IPS DF 6.9 (cell line): ENCODE data around the gene AMPD3.
A peak's percentile ranks its signal among the peaks of the same experiment; 100 is the strongest.

Experiments used
- DNase-seq: peaks from one replicate; pipeline ENCODE4 v3.0.0-alpha.2; 2013; ENCODE audit warnings: low read depth, low spot score
- H3K27ac ChIP-seq: one replicate; pipeline ENCODE4 v1.5.1; 2013; ENCODE audit warnings: low read length, control low read depth
- H3K27me3 ChIP-seq: 2 replicates; pipeline ENCODE4 v1.6.1; 2013; ENCODE audit warnings: mild to moderate bottlenecking, low read length; ENCODE audit not compliant: control insufficient read depth, insufficient read depth
- H3K36me3 ChIP-seq: 2 replicates; pipeline ENCODE4 v1.6.1; 2013; ENCODE audit warnings: low read length; ENCODE audit not compliant: control insufficient read depth, insufficient read depth
- H3K4me1 ChIP-seq: 2 replicates; pipeline ENCODE4 v1.6.1; 2013; ENCODE audit warnings: low read length; ENCODE audit not compliant: control insufficient read depth, insufficient read depth
- H3K4me3 ChIP-seq: 2 replicates; pipeline ENCODE4 v1.5.1; 2013; ENCODE audit warnings: mild to moderate bottlenecking, low read length
- H3K9me3 ChIP-seq: 2 replicates; pipeline ENCODE4 v1.6.1; 2013; ENCODE audit warnings: low read length, inconsistent platforms; ENCODE audit not compliant: control insufficient read depth, insufficient read depth
- WGBS: extraction: QIAGEN DNeasy Blood & Tissue Kit; methylation state at CpG from one replicate; pipeline ENCODE4 v1.1.7; 2013; ENCODE audit warnings: mixed read lengths, missing lambda C conversion rate; ENCODE audit not compliant: insufficient read length, insufficient coverage; 5-methylcytosine and 5-hydroxymethylcytosine counted together

AMPD3 gene

GRCh38 chr11:10503777-10504480, 48.9 kb downstream of the AMPD3 start:
- Histone ChIP-seq H3K27ac (no peak overlapping the region), H3K4me1 (0 out of 2 replicates have a peak, but pooled peaks cover 2% of the 10 kb centered on the region), H3K36me3 (0 out of 2 replicates have a peak, but pooled peaks cover 5% of the 10 kb centered on the region), H3K9me3 (no peaks in the 10 kb centered on the region), H3K4me3 (no peak overlapping the region), H3K27me3 (no peaks in the 10 kb centered on the region)
- DNase-seq: no peak
- no CpG with 5 or more reads among the region's 5 CpGs for WGBS

GRCh38 chr11:10504490-10504889, 49.4 kb downstream of the AMPD3 start:
- Histone ChIP-seq H3K4me1 (0 out of 2 replicates have a peak, but pooled peaks cover 2% of the 10 kb centered on the region), H3K27ac (no peak overlapping the region), H3K36me3 (0 out of 2 replicates have a peak, but pooled peaks cover 5% of the 10 kb centered on the region), H3K27me3 (no peaks in the 10 kb centered on the region), H3K4me3 (no peak overlapping the region), H3K9me3 (no peaks in the 10 kb centered on the region)
- WGBS: no CpG with 5 or more reads among the region's 11 CpGs
- no peak for DNase-seq

- WGBS: no CpG with 5 or more reads among the region's 6 CpGs
- Histone ChIP-seq H3K36me3 (no peaks in the 10 kb centered on the region), H3K27me3 (no peaks in the 10 kb centered on the region), H3K27ac (no peak overlapping the region), H3K4me1 (0 out of 2 replicates have a peak, but pooled peaks cover 2% of the 10 kb centered on the region), H3K9me3 (no peaks in the 10 kb centered on the region), H3K4me3 (no peak overlapping the region)
- no peak for DNase-seq
Measured at GRCh38 chr11:10505278-10506007, 50.4 kb downstream of the AMPD3 start.

- Histone ChIP-seq H3K27ac (no peak overlapping the region), H3K27me3 (no peaks in the 10 kb centered on the region), H3K9me3 (no peaks in the 10 kb centered on the region), H3K36me3 (no peaks in the 10 kb centered on the region), H3K4me3 (no peak overlapping the region), H3K4me1 (no peaks in the 10 kb centered on the region)
- no peak for DNase-seq
Measured at GRCh38 chr11:10506008-10506370, 50.9 kb downstream of the AMPD3 start.

GRCh38 chr11:10511181-10511621, 56.1 kb downstream of the AMPD3 start:
- no peaks in the 10 kb centered on the region for H3K36me3 ChIP-seq
- no peaks in the 10 kb centered on the region for H3K9me3 ChIP-seq
- no peak overlapping the region for H3K27ac ChIP-seq
- H3K4me1 ChIP-seq: no peaks in the 10 kb centered on the region
- no peaks in the 10 kb centered on the region for H3K27me3 ChIP-seq
- WGBS: no CpG with 5 or more reads among the region's 10 CpGs
- no peak overlapping the region for H3K4me3 ChIP-seq
- DNase-seq: peak; percentile 31

- Histone ChIP-seq H3K4me3 (no peak overlapping the region), H3K27ac (no peak overlapping the region), H3K36me3 (no peaks in the 10 kb centered on the region), H3K9me3 (no peaks in the 10 kb centered on the region), H3K27me3 (no peaks in the 10 kb centered on the region), H3K4me1 (no peaks in the 10 kb centered on the region; the same call in 1 of the 2 replicates)
- no CpG with 5 or more reads among the region's 2 CpGs for WGBS
- DNase-seq: no peak
Measured at GRCh38 chr11:10514202-10514601, 59.1 kb downstream of the AMPD3 start.

- H3K27ac ChIP-seq: no peak overlapping the region
- no peaks in the 10 kb centered on the region; the same call in 1 of the 2 replicates for H3K4me1 ChIP-seq
- no peaks in the 10 kb centered on the region for H3K36me3 ChIP-seq
- H3K4me3 ChIP-seq: no peak overlapping the region
- H3K9me3 ChIP-seq: no peaks in the 10 kb centered on the region
- DNase-seq: no peak
- no peaks in the 10 kb centered on the region for H3K27me3 ChIP-seq
- WGBS: no CpG with 5 or more reads among the region's 2 CpGs
Measured at GRCh38 chr11:10514709-10515108, 59.6 kb downstream of the AMPD3 start.

GRCh38 chr11:10515418-10515817, 60.4 kb downstream of the AMPD3 start:
- H3K4me3 ChIP-seq: no peak overlapping the region
- no peaks in the 10 kb centered on the region for H3K9me3 ChIP-seq
- WGBS: no CpG with 5 or more reads among the region's 3 CpGs
- no peak overlapping the region for H3K27ac ChIP-seq
- no peak for DNase-seq
- H3K27me3 ChIP-seq: no peaks in the 10 kb centered on the region
- H3K4me1 ChIP-seq: no peaks in the 10 kb centered on the region; the same call in 1 of the 2 replicates
- no peaks in the 10 kb centered on the region for H3K36me3 ChIP-seq

GRCh38 chr11:10518123-10518522, 63.1 kb downstream of the AMPD3 start:
- Histone ChIP-seq H3K36me3 (no peaks in the 10 kb centered on the region), H3K27me3 (no peaks in the 10 kb centered on the region), H3K4me1 (no peaks in the 10 kb centered on the region; the same call in 1 of the 2 replicates), H3K4me3 (no peak overlapping the region), H3K27ac (no peak overlapping the region), H3K9me3 (no peaks in the 10 kb centered on the region)
- no peak for DNase-seq

- WGBS: no CpG with 5 or more reads among the region's 2 CpGs
- Histone ChIP-seq H3K27me3 (no peaks in the 10 kb centered on the region), H3K36me3 (no peaks in the 10 kb centered on the region), H3K4me1 (no peaks in the 10 kb centered on the region; the same call in 1 of the 2 replicates), H3K9me3 (no peaks in the 10 kb centered on the region), H3K27ac (no peak overlapping the region), H3K4me3 (no peak overlapping the region)
- DNase-seq: no peak
Measured at GRCh38 chr11:10518891-10519290, 63.8 kb downstream of the AMPD3 start.
